GM13976 (cell line): ENCODE measurements around the gene RPH3AL.
"Not testable (repeated sequence)": the region's sequence is repeated elsewhere in the genome, so short reads cannot be mapped to it uniquely, and the experiment has no call there.

Experiments
- DNase-seq: peaks from one replicate; pipeline ENCODE4 v3.0.0; 2012; ENCODE audit warnings: low spot score
- CTCF ChIP-seq: IDR thresholded peaks from 2 replicates; pipeline ENCODE4 v1.5.1; 2012; ENCODE audit warnings: borderline replicate concordance, mild to moderate bottlenecking; ENCODE audit not compliant: insufficient read depth; ENCODE audit errors: extremely low read depth, missing control alignments, control extremely low read depth
- in situ Hi-C: fragments of 300-500 bp; cut with MboI; formaldehyde crosslinking; loops from one replicate; pipeline ENCODE4 v1.12.0; 2022; ENCODE audit warnings: low sequenced_read_pairs, mixed read lengths, inconsistent platforms; ENCODE audit not compliant: unreplicated experiment

RPH3AL gene

GRCh38 chr17:320139-320538, 32.5 kb downstream of the RPH3AL start:
- in situ Hi-C loops: no loop called here
- TF ChIP-seq CTCF: no peak
- no peak for DNase-seq

GRCh38 chr17:319266-319665, 33.3 kb downstream of the RPH3AL start:
- no peak for DNase-seq
- TF ChIP-seq CTCF: no peak
- in situ Hi-C loops: no loop called here

- DNase-seq, in situ Hi-C loops: not testable (repeated sequence)
These were observed 35.5 kb downstream of the RPH3AL start for GRCh38 chr17:317070-317469.

GRCh38 chr17:315399-315798, 37.2 kb downstream of the RPH3AL start:
- in situ Hi-C loops, DNase-seq: not testable (repeated sequence)

- in situ Hi-C loops: not testable (repeated sequence)
These were observed 38.0 kb downstream of the RPH3AL start for GRCh38 chr17:314614-314944.

GRCh38 chr17:313911-314613, 38.5 kb downstream of the RPH3AL start:
- DNase-seq: no peak
- TF ChIP-seq CTCF: no peak
- in situ Hi-C loops: no loop called here

More at GRCh38 chr17:314614-314944, 38.0 kb downstream of the RPH3AL start:
- not testable (repeated sequence) for DNase-seq

- in situ Hi-C loops: no loop called here
- TF ChIP-seq CTCF: no peak
- no peak for DNase-seq
These were observed 39.4 kb downstream of the RPH3AL start for GRCh38 chr17:313231-313630.

- DNase-seq: no peak
- TF ChIP-seq CTCF: no peak
- in situ Hi-C loops: no loop called here
These were observed 40.0 kb downstream of the RPH3AL start for GRCh38 chr17:312476-313148.
